GM21576 (cell line): ENCODE data around the gene HOXB6.

Experiments used
- ATAC-seq: cut with Tn5 transposase; IDR thresholded peaks from one replicate; pipeline ENCODE4 v1.9.1; 2021; ENCODE audit warnings: mild to moderate bottlenecking, moderate library complexity; ENCODE audit not compliant: unreplicated experiment

Gene HOXB6

GRCh38 chr17:48555258-48556228 is 49.2 kb downstream of the HOXB6 start:
- ATAC-seq, result no peak

GRCh38 chr17:48554412-48555257 is 50.2 kb downstream of the HOXB6 start:
- no peak for ATAC-seq

- no peak for ATAC-seq
Observed at GRCh38 chr17:48553826-48554225, 51.0 kb downstream of the HOXB6 start.

- ATAC-seq, result no peak
Observed at GRCh38 chr17:48553190-48553547, 51.6 kb downstream of the HOXB6 start.

GRCh38 chr17:48552466-48553189 is 52.2 kb downstream of the HOXB6 start:
- no peak for ATAC-seq

- ATAC-seq, result no peak
Observed at GRCh38 chr17:48551596-48552465, 53.0 kb downstream of the HOXB6 start.

- ATAC-seq, result no peak
Observed at GRCh38 chr17:48551214-48551555, 53.6 kb downstream of the HOXB6 start.

- ATAC-seq, result no peak
Observed at GRCh38 chr17:48550502-48551213, 54.1 kb downstream of the HOXB6 start.

GRCh38 chr17:48549914-48550501 is 54.8 kb downstream of the HOXB6 start:
- no peak for ATAC-seq

- ATAC-seq, result no peak
Observed at GRCh38 chr17:48549281-48549630, 55.5 kb downstream of the HOXB6 start.

GRCh38 chr17:48548523-48549280 is 56.1 kb downstream of the HOXB6 start:
- no peak for ATAC-seq

GRCh38 chr17:48547808-48548522 is 56.8 kb downstream of the HOXB6 start:
- ATAC-seq, result no peak

- ATAC-seq, result no peak
Observed at GRCh38 chr17:48546924-48547807, 57.6 kb downstream of the HOXB6 start.

GRCh38 chr17:48546137-48546923 is 58.5 kb downstream of the HOXB6 start:
- no peak for ATAC-seq
